T1000 (cell line): ENCODE data around the gene KCNJ8.

Experiments used
- DNase-seq: peaks from one replicate; lab custom pipeline; 2025; ENCODE audit warnings: mixed read lengths; lab: John Stamatoyannopoulos, UW

Gene KCNJ8

DNA sequence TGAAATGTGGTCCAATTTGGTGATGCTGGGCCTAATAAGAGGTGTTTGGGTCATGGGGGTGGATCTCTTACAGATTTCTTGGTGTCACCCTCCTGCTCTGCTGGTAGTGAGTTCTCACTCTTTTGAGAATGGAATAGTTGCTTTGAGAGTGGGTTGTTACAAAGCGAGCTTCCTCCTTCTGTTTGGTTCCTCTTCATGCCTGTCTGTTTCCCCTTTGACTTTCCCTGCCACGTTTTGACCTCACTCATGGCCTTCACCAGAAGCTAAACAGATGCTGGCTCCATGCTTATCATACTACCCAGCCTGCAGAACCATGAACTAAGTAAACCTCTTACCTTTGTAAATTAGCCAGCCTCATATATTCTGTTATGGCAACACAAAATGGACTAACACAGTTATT is 59.1 kb downstream of the KCNJ8 start:
- DNase-seq = no peak
